Measurements from ENCODE around the gene CDC37L1.

CDC37L1 gene

DNA sequence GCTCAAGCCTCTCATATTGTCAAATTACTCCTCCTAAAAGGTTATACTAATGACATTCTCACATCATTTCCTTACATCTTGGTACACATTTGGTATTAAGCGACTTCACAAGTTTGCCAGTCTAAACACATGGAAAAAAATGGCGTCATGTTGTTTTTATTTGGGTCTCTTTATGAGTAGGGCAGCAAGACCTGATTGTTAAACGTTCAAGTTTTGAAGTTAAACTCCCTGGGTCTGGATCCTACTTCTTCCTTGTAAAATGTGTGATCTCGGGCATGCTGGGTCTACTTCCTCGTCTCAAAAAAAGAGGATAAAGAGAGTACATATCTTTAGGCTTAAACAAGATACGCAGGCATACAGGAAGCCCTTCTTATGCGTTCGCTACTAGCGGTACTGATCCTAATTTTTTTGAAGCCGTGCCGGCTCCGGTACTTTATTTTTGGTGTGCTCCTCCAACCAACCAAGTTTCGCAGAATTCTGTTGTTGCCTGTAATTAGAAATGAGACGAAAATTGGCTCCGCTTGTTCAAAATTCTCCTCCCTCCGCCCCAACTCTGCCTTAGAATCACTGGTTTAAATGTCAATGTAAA, 596 bp upstream of the CDC37L1 start:
- DNase-seq (ENCODE audit: low read depth) = no peak
- TF ChIP-seq, protein P1, sequence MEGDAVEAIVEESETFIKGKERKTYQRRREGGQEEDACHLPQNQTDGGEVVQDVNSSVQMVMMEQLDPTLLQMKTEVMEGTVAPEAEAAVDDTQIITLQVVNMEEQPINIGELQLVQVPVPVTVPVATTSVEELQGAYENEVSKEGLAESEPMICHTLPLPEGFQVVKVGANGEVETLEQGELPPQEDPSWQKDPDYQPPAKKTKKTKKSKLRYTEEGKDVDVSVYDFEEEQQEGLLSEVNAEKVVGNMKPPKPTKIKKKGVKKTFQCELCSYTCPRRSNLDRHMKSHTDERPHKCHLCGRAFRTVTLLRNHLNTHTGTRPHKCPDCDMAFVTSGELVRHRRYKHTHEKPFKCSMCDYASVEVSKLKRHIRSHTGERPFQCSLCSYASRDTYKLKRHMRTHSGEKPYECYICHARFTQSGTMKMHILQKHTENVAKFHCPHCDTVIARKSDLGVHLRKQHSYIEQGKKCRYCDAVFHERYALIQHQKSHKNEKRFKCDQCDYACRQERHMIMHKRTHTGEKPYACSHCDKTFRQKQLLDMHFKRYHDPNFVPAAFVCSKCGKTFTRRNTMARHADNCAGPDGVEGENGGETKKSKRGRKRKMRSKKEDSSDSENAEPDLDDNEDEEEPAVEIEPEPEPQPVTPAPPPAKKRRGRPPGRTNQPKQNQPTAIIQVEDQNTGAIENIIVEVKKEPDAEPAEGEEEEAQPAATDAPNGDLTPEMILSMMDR (IDR thresholded peaks at IDR 0.05; ENCODE audit: insufficient read depth, low read depth, low read length, missing control alignments) = no peak

DNA sequence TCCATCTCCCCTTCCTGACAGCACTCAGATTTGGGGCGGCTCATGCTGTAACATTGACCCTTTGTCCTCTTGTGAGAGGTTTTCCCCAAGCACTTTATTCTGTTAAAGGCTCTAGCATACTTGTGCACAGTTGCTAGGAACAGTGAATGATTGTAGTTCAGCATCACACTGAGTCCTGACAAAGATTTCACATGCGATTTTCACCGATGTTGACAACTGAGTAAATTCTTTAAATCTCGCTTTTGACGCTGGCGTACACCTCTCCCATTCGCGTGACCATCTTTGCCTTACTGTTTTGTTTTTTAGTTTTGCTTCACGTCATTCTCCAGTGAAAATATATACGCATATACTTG, 780 bp downstream of the CDC37L1 start:
- no peak for DNase-seq (ENCODE audit: low read depth)
- TF ChIP-seq, protein P1 (IDR thresholded peaks at IDR 0.05; ENCODE audit: insufficient read depth, low read depth, low read length, missing control alignments) = no peak
- peak overlapping the region; percentile 88 for H3K4me3 ChIP-seq (ENCODE audit: low read length)

More for the DNA sequence above, 596 bp upstream of the CDC37L1 start:
- H3K4me3 ChIP-seq (ENCODE audit: low read length) = peak overlapping the region; percentile 88

DNA sequence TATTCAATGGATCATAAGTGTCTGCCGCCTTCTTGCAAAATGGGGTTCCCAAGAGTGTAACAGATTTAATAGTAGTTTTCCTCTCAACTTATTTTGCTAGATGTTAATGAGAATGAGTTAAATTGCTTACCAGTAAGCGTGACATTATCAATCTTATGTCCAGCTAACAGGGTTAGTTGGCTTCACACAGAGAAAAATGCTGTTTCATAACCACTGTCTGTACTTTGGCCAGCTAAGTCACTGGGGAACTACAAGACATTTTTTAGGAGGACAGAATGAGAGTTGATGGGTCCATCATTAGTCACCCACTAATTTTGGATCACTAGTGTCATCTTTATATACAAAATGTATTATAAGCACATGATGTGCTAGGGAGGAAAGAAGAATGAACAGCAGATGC, 1.4 kb downstream of the CDC37L1 start:
- peak overlapping the region; percentile 88 for H3K4me3 ChIP-seq (ENCODE audit: low read length)
- DNase-seq (ENCODE audit: low read depth) = no peak
- TF ChIP-seq, protein P1 (IDR thresholded peaks at IDR 0.05; ENCODE audit: insufficient read depth, low read depth, low read length, missing control alignments) = no peak

DNA sequence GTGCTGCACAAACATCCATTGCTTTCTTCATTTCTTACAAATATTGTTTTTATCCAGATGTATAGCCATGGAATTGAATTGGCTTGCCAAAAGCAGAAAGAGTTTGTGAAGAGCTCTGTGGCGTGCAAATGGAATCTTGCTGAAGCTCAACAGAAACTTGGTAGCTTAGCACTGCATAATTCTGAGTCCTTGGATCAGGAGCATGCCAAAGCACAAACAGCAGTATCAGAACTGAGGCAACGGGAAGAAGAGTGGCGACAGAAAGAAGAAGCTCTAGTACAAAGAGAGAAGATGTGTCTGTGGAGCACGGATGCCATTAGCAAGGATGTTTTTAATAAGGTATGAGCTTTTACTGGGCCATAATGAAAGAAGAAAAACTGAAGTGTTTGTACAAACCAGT, 5.5 kb downstream of the CDC37L1 start:
- no peak overlapping the region for H3K4me3 ChIP-seq (ENCODE audit: low read length)
- TF ChIP-seq, protein P1 (IDR thresholded peaks at IDR 0.05; ENCODE audit: insufficient read depth, low read depth, low read length, missing control alignments) = no peak
- DNase-seq (ENCODE audit: low read depth) = no peak

DNA sequence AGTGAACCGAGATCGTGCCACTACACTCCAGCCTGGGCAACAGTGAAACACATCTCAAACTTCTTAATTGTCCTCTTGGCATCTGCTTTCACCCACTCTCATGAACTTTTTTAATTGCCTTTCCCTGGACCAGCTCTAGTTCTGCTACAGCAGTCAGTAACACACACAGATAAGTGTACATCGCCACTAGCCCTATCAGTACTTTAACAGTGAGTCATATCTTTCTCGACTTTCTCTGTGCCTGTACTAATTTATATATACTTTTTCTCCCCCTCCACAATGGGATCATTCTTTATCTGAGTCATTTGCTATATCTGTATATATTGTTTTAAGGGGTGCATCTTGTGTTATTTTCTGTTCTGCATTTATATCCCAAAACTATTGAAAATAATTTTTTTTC, 6.7 kb downstream of the CDC37L1 start:
- TF ChIP-seq, protein P1 (IDR thresholded peaks at IDR 0.05; ENCODE audit: insufficient read depth, low read depth, low read length, missing control alignments) = no peak
- H3K4me3 ChIP-seq (ENCODE audit: low read length) = no peak overlapping the region
- DNase-seq (ENCODE audit: low read depth) = no peak

DNA sequence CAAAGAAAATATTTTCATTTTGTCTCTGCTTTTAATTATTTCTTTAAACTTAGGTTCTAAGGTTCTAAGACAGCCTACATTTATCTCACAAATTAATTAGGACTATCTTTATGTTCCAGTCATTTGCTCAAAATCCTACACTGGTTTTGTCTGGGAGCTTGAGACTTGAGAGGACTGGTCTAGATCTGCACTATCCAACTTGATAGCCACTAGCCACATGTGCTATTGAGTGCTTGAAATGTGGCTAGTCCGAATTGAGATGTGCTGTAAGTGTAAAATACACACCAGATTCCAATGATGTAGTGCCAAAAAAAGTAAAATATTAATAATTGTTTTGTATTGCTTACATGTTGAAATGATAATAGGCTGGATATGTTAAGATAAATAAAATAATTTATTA, 7.2 kb downstream of the CDC37L1 start:
- TF ChIP-seq, protein P1 (IDR thresholded peaks at IDR 0.05; ENCODE audit: insufficient read depth, low read depth, low read length, missing control alignments) = no peak
- H3K4me3 ChIP-seq (ENCODE audit: low read length) = no peak overlapping the region
- no peak for DNase-seq (ENCODE audit: low read depth)

DNA sequence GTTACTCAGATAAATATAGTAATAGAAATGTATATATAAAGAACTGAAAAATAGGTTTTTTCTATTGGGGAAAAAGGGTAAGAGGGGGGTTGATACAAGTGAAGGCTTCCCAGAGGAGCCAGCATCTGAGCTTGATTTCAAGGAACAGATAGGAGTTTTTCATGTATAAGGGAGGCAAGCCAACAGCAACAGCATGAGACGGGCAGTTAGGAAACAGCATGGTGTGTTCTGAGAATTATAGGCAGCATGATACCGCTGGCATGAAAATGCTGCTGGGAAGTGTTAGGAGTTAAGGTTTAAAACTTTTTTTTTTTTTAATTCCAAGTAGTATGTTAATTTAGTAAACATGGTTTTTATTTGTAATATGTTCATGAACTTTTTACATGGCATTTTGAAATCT, 9.7 kb downstream of the CDC37L1 start:
- TF ChIP-seq, protein P1 (IDR thresholded peaks at IDR 0.05; ENCODE audit: insufficient read depth, low read depth, low read length, missing control alignments) = no peak
- no peak for DNase-seq (ENCODE audit: low read depth)
- no peak overlapping the region for H3K4me3 ChIP-seq (ENCODE audit: low read length)
